GM19043 (cell line): ENCODE measurements around the gene TRMO.
"Not testable (repeated sequence)": the region's sequence is repeated elsewhere in the genome, so short reads cannot be mapped to it uniquely, and the experiment has no call there.

Experiments
- ATAC-seq: cut with Tn5 transposase; IDR thresholded peaks from one replicate; pipeline ENCODE4 v1.9.1; 2021; ENCODE audit warnings: low read depth; ENCODE audit not compliant: unreplicated experiment

Gene TRMO

GRCh38 chr9:97921959-97922724 lies at the start of gene TRMO:
Gene TRMO, minus strand, starts transcription at chr9:97922500. Its CDS starts 7 bp downstream, at chr9:97922493.
- peak; percentile 79 for ATAC-seq

GRCh38 chr9:97970165-97970564 lies 47.9 kb upstream of the TRMO start:
- no peak for ATAC-seq

- no peak for ATAC-seq
These were observed 46.7 kb upstream of the TRMO start for GRCh38 chr9:97969014-97969413.

- ATAC-seq = no peak
These were observed 44.2 kb upstream of the TRMO start for GRCh38 chr9:97966493-97966892.

GRCh38 chr9:97964901-97965300 lies 42.6 kb upstream of the TRMO start:
- no peak for ATAC-seq

- no peak for ATAC-seq
These were observed 40.9 kb upstream of the TRMO start for GRCh38 chr9:97963232-97963631.

GRCh38 chr9:97962575-97962974 lies 40.3 kb upstream of the TRMO start:
- ATAC-seq = no peak

- ATAC-seq = no peak
These were observed 39.8 kb upstream of the TRMO start for GRCh38 chr9:97962136-97962535.

GRCh38 chr9:97961361-97961760 lies 39.1 kb upstream of the TRMO start:
- no peak for ATAC-seq

- not testable (repeated sequence) for ATAC-seq
These were observed 38.5 kb upstream of the TRMO start for GRCh38 chr9:97960678-97961328.

- no peak for ATAC-seq
These were observed 37.3 kb upstream of the TRMO start for GRCh38 chr9:97959585-97959984.

- ATAC-seq = no peak
These were observed 36.7 kb upstream of the TRMO start for GRCh38 chr9:97958812-97959511.

GRCh38 chr9:97956331-97956730 lies 34.0 kb upstream of the TRMO start:
- ATAC-seq = no peak

- ATAC-seq = no peak
These were observed 32.3 kb upstream of the TRMO start for GRCh38 chr9:97954550-97954989.

- ATAC-seq = not testable (repeated sequence)
These were observed 28.6 kb upstream of the TRMO start for GRCh38 chr9:97950873-97951272.

GRCh38 chr9:97947094-97947493 lies 24.8 kb upstream of the TRMO start:
- not testable (repeated sequence) for ATAC-seq

GRCh38 chr9:97945470-97945869 lies 23.2 kb upstream of the TRMO start:
- not testable (repeated sequence) for ATAC-seq

GRCh38 chr9:97944612-97945011 lies 22.3 kb upstream of the TRMO start:
- ATAC-seq = no peak

GRCh38 chr9:97943308-97943855 lies 21.1 kb upstream of the TRMO start:
- no peak for ATAC-seq

GRCh38 chr9:97941323-97941722 lies 19.0 kb upstream of the TRMO start:
- no peak for ATAC-seq

GRCh38 chr9:97940741-97941140 lies 18.4 kb upstream of the TRMO start:
- no peak for ATAC-seq
